Choroid plexus epithelial cell (primary cell): ENCODE measurements around the gene PLCD1.
"Not testable (repeated sequence)": the region's sequence is repeated elsewhere in the genome, so short reads cannot be mapped to it uniquely, and the experiment has no call there.

Experiments used
- DNase-seq: peaks from one replicate; pipeline ENCODE4 v3.0.0-alpha.2; 2010; ENCODE audit warnings: low read depth
- H3K4me3 ChIP-seq: 2 replicates; pipeline ENCODE4 v1.5.1; 2011; ENCODE audit warnings: low read depth, mild to moderate bottlenecking, control low read depth, low read length, moderate library complexity
- CTCF ChIP-seq: conservative IDR thresholded peaks from 2 replicates; pipeline ENCODE4 v1.5.1; 2011; ENCODE audit warnings: low read depth, mild to moderate bottlenecking, control low read depth, inconsistent platforms, low read length, moderate library complexity

Gene PLCD1

GRCh38 chr3:38054499-38055001, 25.1 kb upstream of the PLCD1 start:
- no peak for DNase-seq
- TF ChIP-seq CTCF: no peak
- no peak overlapping the region for H3K4me3 ChIP-seq

GRCh38 chr3:38053813-38054498, 24.5 kb upstream of the PLCD1 start:
- peak; percentile 57 for DNase-seq

GRCh38 chr3:38053286-38053685, 23.8 kb upstream of the PLCD1 start:
- DNase-seq, H3K4me3 ChIP-seq: not testable (repeated sequence)

More at GRCh38 chr3:38053813-38054498, 24.5 kb upstream of the PLCD1 start:
- not testable (repeated sequence) for H3K4me3 ChIP-seq

- TF ChIP-seq CTCF: no peak
- H3K4me3 ChIP-seq: no peak overlapping the region
- no peak for DNase-seq
Observed at GRCh38 chr3:38051131-38051530, 21.7 kb upstream of the PLCD1 start.

- DNase-seq: no peak
- no peak for TF ChIP-seq CTCF
- H3K4me3 ChIP-seq: no peak overlapping the region
Observed at GRCh38 chr3:38049358-38050126, 20.1 kb upstream of the PLCD1 start.

GRCh38 chr3:38047896-38048295, 18.5 kb upstream of the PLCD1 start:
- no peak overlapping the region for H3K4me3 ChIP-seq
- no peak for DNase-seq
- no peak for TF ChIP-seq CTCF

GRCh38 chr3:38046821-38047220, 17.4 kb upstream of the PLCD1 start:
- no peak for TF ChIP-seq CTCF

GRCh38 chr3:38046027-38046426, 16.6 kb upstream of the PLCD1 start:
- no peak for TF ChIP-seq CTCF
- DNase-seq: no peak
- H3K4me3 ChIP-seq: no peak overlapping the region

More at GRCh38 chr3:38046821-38047220, 17.4 kb upstream of the PLCD1 start:
- H3K4me3 ChIP-seq: no peak overlapping the region
- DNase-seq: no peak
